Posterior vena cava (tissue), 2 donors: ENCODE measurements around the gene NAT9. TPM values are rescaled to one million over a fixed set of nuclear protein-coding genes. Genes with fewer than 3 reads are reported as not detected.

Source experiments
- DNase-seq: peaks from one replicate; pipeline ENCODE4 v3.0.0-alpha.2; 2020; ENCODE audit warnings: low spot score
- intact Hi-C, 2 donors: fragments of 100-400 bp; cut with DNase I; formaldehyde crosslinking; loops; one replicate each; pipeline versions ENCODE4 v1.14.1 to v1.14.2; 2022 to 2023
- total RNA-seq, 2 donors: library from RNA; stranded (reverse); fragmentation: NEBNext Ultra II Directional; extraction: Animal tissue kit (Norgen Biotek cat#: 25700); gene quantifications; one replicate each; pipeline ENCODE4 v1.2.1, GENCODE V29; 2021
- donor health status: DM: yes; HTN: yes; CAD: no.
- donor health status: DM: yes; HTN: yes; CAD: no.

NAT9 gene
- total RNA-seq, 2 donors from 2014 or later: 26.8 to 31.7 TPM

DNA sequence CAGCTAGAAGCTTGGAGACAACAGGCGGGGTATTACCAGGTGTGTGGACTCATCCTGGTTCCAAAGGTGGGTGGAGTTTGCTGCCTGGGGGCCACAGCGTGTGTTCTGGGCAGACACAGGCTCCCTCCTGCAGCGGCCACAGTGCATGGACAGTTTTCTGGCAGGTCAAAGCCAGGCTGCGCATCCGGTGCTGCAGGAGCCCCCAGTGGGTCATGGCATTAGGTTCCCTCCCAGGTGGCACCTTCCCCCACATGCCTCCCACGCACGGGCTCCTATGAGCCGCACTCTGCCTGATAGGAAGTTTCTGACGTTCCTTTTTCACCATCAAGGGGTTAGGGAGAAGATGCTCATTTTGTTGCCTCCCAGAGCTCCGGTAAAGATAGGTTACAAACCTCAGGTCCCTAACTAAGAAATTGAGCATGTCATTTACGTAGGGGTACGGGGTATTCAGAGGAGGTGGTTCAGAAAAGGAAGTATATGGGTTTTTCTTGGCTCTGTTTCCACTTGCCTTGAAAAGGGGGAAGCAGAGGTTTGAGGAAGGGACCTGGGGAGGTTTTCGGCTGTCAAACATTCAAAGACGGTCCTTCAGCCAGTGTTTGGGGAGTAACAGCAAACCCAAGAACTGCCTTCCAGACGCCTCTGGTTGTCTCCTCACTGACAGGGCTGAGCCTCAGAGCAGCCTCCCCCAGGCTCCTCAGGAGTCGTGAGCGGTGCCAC lies 32.7 kb upstream of the NAT9 start:
- intact Hi-C loops: no loop called here
- no peak for DNase-seq

DNA sequence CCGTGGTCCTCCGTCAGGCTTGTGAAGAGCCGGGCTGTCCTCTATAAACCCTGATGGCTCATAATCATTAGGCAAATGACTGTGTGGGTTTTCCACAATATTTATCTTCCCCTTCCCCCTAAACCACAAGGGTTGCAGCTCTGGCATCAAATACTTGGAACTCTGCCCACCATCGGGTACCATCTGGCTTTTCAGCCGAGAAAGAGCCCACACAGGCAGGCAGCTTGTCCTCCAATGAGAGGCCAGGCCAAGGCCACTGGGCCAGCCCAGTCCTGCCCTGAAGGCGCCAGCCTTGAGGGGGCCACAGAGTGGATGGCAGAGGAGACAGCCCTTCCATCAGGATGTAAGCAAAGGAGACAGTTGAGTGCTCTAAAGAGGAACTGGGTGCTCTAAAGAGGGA lies 31.8 kb upstream of the NAT9 start:
- DNase-seq: no peak
- intact Hi-C loops: no loop called here

DNA sequence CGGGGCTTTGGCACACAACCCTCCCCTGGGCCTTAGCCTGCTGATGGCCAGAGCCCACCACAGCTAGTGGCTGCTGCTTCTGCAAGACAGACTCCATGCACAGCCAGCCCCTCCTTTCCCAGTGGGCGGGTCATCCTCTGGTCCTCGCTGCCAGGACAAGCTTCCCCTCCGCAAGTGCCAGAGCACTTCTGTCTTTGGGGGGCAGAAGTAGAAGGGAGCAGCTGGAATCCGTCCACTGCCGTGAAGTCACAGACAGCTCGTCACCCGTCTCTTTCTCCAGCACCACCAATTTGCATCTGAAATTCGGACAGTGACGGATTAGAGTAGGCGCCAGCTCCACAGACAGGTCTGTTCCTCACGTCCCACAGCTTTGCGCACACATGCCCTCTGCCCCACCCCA lies 31.3 kb upstream of the NAT9 start:
- intact Hi-C loops: no loop called here
- no peak for DNase-seq

DNA sequence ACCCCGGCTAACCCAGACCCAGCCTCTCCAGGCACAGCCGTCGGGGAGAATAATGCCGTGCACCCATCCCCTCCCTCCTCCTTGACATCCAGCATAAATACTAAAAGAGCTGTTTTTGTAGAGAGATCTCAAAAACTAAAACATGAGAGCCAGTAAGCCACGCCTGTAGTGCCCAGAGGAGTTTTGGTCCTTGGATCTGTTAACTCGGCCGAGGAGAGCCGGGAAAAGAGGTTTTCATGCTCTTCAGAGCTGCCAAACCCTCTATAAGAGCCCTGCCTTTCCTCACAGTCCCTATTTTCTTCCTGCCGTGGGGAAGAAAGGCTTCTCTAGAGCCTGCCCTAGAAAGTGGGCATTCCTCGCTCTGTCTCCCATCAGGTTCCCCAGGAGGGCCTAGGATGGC lies 30.2 kb upstream of the NAT9 start:
- DNase-seq: no peak
- intact Hi-C loops: no loop called here

DNA sequence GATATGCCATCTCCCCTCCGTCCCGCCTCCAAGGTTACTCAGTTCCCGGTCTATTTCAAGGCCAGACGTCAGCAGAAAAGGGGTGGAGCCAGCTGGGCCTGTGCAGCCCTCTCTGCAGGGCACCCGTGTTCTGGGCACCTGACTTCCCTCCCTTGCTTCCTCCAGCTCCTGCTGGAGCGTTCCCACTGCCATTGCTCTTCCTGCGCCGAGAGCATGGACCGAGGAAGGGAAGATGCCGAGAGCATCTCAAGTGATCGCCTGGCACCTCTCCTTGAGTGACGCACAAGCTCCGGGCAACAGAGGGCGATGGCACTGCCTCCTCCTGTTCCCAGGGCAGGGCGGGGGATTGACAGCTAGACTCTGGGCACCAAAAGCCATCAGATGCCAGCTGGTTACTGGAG lies 29.4 kb upstream of the NAT9 start:
- intact Hi-C loops: no loop called here
- DNase-seq: no peak

DNA sequence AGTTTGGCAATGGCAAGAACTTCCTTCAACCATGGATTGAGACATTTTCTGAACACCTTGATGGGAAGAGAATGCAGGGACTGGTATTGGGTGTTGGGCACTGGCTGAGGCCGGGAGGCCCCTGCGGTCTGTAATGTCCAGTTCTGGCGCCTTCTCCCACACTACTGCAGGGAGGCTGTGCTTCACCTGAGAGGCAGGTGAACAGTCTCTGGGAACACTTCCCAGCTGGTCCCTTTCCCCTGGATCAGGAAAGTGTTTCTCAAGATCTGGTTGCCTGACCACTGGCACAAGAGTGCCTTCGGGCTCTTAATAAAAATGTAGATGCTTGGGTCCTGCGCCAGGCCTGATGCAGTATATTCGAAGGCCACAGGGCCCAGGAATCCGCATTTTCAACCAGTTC lies 28.5 kb upstream of the NAT9 start:
- intact Hi-C loops: loop anchor here in 1 of 2 donors (5.0 kb wide), 1 partner anchor 58 kb away; no protein-coding TSS in a partner anchor

DNA sequence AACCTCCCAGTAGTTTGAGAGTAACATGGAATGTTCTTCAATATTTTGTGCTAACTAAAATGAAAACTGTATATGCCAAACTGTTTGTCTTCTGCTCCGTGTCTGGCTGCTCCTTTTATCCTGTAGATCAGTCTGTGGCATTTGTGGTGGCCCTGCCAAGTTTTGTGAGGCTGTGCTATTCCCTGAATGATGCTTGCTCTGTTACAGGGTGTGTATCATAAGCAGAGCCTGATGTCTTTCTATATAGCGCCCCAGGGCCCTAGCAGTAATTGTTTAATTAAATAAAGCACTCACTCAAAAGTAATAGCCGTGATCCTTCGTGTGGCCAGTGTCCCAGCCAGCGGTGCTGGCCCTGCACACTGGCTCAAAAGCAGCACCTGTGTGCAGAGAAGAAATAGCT lies 27.8 kb upstream of the NAT9 start:
- intact Hi-C loops: loop anchor here in 1 of 2 donors (5.0 kb wide), 1 partner anchor 58 kb away; no protein-coding TSS in a partner anchor
- DNase-seq: no peak

More for the DNA sequence above, 28.5 kb upstream of the NAT9 start:
- no peak for DNase-seq

DNA sequence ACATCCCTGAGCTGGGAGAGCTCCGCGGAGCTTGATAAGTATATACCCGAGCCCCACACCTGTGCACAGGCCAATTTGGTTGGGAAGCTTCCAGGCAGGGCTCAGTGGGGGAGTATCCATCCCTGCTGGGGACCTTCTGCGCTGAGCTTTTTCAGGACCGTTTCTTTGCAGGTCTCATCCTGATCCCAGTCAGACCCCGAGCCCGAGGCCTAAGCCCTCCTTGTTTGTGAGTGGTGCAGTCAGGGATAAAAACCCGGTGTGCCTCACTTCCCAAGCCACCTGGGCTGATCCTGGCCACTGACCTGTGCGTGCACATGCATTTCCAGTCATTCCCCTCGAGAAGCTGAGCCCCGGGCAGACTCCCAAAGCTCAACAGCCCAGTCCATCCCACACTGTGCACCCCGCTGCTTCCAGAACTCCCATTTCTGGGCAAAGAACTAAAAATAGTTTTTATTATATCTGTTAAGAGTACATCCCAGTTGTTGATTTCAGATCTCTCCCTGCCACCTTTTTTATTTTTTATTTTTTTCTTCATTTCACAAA lies 27.3 kb upstream of the NAT9 start:
- intact Hi-C loops: loop anchor here in 1 of 2 donors (5.0 kb wide), 1 partner anchor 59 kb away; no protein-coding TSS in a partner anchor
- DNase-seq: no peak

DNA sequence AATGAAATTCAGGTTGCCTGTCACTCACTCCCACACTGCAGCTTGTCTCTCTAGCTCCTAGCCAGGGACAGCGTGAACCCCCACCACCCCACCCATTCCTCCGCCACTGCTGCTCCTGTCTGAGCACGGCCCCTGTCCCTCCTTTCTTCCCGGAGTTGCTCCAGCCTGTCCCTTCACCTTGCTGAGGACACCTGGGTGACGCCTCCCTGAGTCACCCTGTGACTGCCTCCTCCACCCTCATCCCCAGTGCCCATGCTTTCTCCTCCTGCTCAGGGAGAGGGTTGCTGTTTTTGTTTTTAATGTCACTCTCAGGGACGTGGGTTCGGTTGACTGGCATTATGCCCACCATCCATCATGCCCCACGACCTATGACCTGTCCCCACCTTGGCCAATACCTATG lies 25.8 kb upstream of the NAT9 start:
- DNase-seq: no peak
- intact Hi-C loops: loop anchor here in 1 of 2 donors (5.0 kb wide), 1 partner anchor 60 kb away; no protein-coding TSS in a partner anchor

DNA sequence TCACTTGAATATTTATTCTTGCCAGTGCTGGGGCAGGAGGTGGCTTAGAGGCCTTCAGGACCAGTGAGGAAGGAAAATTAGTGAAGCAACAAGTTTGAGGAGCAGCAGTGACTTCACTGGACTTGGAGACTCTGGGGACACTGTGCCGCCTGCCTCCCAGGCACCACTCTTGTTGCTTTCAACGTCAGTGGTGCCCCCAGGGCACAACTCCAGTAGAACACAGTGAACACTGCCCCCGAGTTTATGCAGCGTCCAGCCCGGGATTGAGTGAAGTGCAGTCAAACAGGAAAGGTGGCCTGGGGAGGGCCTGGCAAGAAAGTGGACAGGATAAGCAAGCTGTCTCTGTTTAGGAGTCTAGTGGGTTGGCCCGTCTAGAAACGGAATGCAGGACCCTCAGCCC lies 24.4 kb upstream of the NAT9 start:
- intact Hi-C loops: loop anchor here in 1 of 2 donors (5.0 kb wide), 1 partner anchor 62 kb away; no protein-coding TSS in a partner anchor
- DNase-seq: no peak

DNA sequence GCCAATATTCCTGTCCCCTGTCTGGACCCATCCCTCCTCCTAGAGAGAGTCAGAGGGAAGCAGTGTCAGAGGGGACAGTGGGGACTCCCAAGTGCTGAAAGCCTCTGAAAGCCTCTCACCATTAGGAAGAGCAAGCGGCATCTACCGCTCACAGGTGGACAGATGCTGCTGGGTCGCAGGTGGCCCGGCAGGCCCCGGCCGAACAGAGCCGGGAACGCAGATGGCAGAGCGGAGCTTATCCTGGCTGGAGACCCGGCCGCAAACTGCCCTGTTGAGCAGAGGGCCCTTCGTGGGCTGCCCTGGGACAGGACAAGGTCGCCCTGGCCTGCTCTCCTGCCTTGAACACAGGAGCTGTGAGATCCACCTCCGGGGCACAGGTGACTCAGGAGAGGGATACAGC lies 23.0 kb upstream of the NAT9 start:
- intact Hi-C loops: loop anchor here in 1 of 2 donors (5.0 kb wide), 1 partner anchor 982 kb away; no protein-coding TSS in a partner anchor

DNA sequence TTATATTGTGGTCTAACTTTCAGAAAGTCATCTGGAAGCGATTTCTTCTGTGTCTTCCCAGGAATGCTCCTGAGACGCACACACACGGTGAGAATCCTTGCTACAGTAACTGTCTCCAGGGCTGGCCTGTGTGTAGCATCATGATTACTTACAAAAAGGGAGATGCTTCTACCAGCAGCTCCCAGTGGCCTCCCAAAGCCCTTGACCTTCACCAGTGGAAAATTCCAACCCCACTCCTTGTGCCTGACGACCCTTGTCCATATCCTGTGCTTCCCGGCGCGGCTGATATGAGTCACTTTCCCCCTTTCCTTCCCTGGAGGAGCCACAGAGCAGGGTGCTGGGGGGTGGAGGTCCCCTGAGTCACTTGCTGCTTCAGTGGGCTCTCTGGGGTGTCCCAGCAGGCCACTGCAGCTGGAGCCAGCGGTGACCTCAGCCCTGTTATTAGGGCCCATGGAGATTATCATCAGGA lies 22.1 kb upstream of the NAT9 start:
- intact Hi-C loops: loop anchor here in 1 of 2 donors (5.0 kb wide), 1 partner anchor 981 kb away; no protein-coding TSS in a partner anchor
- no peak for DNase-seq

More for the DNA sequence above, 23.0 kb upstream of the NAT9 start:
- no peak for DNase-seq

DNA sequence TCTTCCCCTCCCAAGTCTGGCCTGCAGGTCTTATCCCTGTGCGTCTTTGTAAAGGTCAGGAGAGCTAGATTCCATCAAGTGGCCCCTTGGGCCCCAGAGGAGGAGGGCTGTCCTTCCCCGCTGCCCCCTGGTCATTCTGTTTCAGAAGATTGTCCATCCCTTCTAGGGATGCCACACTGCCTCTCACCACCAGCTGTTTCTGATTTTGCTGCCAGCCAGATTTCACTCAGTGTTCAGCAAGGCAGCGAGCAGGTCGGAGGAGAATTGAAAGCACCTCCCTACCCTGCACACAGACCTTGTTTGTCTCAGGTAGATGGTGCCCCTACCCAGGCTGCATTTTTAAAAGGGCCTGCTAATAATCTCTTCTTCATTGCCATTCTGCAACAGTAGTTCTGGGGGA lies 21.7 kb upstream of the NAT9 start:
- no peak for DNase-seq
- intact Hi-C loops: loop anchor here in 1 of 2 donors (5.0 kb wide), 1 partner anchor 981 kb away; no protein-coding TSS in a partner anchor

DNA sequence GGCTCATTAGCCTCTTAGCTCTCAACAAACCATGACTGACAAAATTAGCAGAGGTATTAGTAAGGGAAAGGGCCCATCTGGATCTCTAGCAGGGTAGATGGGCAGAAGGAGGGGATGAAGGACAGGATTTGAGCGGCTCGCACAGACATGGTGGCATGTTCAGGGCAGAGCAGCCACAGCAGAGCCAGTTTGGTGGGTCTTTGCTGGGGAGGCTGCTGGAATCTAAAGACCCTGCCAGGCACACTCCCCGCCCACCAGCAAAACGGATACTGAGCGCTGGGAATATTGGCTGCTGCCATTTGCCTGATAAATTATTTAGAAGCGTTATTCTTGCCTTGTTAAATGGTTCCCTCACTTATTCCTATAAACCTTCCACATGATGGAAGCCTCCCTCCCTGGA lies 20.7 kb upstream of the NAT9 start:
- intact Hi-C loops: loop anchor here in 1 of 2 donors (5.0 kb wide), 1 partner anchor 980 kb away; no protein-coding TSS in a partner anchor

DNA sequence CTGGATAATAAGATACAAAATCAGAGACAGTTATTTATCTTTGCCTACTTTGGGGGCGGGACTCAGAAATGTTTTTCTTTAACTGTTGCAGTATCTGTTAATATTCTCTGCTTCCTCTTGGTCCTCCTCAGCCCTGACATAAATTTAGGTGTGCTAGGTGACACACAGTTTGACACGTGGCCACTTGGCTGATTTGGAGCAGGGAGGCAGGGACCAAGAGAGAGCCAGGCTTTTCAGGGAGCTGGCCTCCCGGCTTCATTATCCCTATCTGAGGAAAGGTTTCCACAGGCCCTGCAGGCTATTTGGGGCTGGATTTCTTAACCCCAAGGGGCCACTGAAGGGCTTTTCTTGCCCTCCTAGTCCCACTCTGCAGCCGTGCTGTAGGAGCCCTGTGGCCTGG lies 20.1 kb upstream of the NAT9 start:
- no peak for DNase-seq
- intact Hi-C loops: loop anchor here in 1 of 2 donors (5.0 kb wide), 1 partner anchor 979 kb away; no protein-coding TSS in a partner anchor

More for the DNA sequence above, 20.7 kb upstream of the NAT9 start:
- no peak for DNase-seq

DNA sequence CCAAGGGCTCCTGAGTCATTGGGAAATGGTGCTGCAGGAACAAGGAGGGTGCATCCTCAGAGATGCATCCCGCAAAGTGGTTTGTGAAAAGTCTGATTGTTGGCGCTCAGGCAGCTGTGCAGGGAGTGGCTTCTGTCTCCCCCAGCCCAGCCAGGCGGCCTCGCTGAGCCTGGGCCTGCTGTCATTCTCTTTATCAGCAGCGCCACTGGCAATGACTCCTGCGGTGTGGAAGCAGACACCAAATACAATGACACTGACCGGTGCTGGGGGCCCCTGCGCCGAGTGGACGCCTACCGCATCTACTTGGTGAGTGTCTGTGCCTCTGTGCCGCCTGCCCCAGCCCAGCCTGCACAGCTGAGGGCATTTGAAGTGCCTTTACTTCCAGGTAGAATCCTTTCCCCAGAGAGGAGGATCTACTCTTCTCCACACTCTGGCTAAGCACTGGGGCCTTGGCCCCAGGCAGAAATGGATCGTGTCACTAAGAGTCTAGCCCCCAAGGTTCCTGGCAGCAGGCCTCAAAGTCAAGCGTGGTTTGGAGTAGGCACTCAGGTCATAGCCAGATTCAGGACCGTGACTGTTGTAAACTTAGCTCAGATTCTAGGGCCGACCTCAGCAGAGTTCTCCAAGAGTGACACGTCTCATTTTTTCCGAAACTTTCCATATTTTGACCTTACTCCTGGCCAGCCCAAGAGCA lies 19.3 kb upstream of the NAT9 start:
- DNase-seq: no peak
- intact Hi-C loops: loop anchor here in 1 of 2 donors (5.0 kb wide), 1 partner anchor 978 kb away; no protein-coding TSS in a partner anchor

DNA sequence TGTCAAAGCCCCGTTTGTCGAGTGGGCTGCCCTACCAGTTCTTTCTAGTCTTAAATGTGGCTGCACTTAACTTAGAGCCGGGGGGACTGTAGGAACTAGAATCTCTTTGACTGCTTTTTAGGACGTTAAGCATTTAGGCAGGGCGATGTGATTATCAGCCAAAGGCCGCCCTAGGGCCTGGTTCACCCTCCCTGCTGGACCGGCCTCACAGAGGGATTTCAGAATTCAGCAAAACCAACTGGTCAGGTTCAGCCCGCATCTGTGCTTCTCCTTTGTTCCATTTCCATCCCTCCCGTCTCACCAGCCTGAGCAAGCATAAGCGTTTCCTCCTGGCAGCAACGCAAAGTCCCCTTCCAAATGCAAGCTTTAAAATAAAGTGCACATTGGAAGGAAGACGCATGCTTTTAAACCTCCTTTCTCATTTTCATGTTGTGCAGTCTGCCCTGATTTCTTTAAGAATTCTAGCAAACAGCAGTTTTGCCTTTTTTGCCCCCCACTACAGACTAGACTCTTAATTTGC lies 16.5 kb upstream of the NAT9 start:
- no peak for DNase-seq
- intact Hi-C loops: loop anchor here in 1 of 2 donors (5.0 kb wide), 1 partner anchor 70 kb away; no protein-coding TSS in a partner anchor

DNA sequence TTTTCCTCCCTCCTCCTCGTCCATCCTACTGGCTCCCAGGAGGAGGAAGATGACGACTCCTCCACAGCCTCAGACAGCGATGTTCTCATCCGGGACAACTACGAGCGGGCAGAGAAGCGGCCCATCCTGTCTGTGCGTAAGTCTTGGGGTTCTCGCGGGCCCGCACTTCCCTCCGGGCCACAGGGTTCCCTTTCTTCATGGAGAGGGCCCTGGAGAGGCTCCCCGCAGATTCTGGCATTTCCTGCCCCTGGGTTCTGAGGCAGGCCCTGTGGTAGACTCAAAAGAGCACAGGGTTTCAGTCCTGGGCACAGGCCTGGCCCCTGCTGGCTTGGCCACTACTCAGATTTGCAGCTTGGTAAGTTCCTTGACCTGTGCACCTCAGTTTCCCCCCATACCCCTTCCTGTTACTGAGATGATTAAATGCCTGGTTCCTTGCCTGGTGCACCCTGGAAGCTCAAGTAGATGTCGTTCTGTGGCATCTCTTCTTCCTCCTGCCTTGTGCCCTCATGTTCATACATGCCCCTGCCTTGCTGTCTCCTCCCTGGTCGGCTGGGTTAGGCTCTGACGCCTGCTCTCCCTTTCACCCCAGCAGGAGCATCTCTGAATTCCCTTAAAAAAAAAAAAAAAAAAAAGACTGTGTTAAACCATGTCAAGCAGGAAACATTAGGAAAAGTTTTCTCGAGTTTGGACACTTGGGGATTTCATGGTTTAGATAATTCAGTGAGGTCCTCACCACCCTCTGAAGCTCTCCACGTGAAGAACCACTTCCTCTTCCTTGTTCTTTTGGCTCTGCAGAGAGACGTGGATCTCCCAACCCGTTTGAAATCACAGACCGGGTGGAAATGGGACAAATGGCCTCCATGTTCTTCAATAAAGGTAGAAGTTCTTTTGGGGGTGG lies 14.3 kb upstream of the NAT9 start:
- intact Hi-C loops: loop anchor here in 1 of 2 donors (5.0 kb wide), 1 partner anchor 72 kb away; no protein-coding TSS in a partner anchor
- no peak for DNase-seq
